Natural killer cell treated with Interleukin-12 subunit alpha and Interleukin-12 subunit beta and Interleukin-15 and Interleukin-18, amount 100 ng/mL, for 72 hours (primary cell): Measurements from ENCODE around the gene HLA-E. TPM values are rescaled to one million over a fixed set of nuclear protein-coding genes. Genes with fewer than 3 reads are reported as not detected.
"Not testable (repeated sequence)": the region's sequence is repeated elsewhere in the genome, so short reads cannot be mapped to it uniquely, and the experiment has no call there.

ENCODE experiments used
- ATAC-seq, 2 donors: fragments of 150-1000 bp; cut with Tn5 transposase in 1 of 2; sonication (Bioruptor Pico), chemical (Tn5 transposase) in 1 of 2; 2 replicates each; pipeline ENCODE4 v1.10.0; 2021
- DNase-seq: peaks from one replicate; pipeline ENCODE4 v3.0.0; 2022; ENCODE audit warnings: low spot score
- H3K27ac Mint-ChIP-seq, 2 donors: 1 replicate in 1 of 2; 2 replicates in 1 of 2; pipeline ENCODE4 v1.8.0; 2022; ENCODE audit warnings: mixed read lengths in 2 of 2, mild to moderate bottlenecking in 1 of 2, moderate library complexity in 1 of 2
- H3K27me3 Mint-ChIP-seq, 2 donors: 1 replicate in 1 of 2; 2 replicates in 1 of 2; pipeline ENCODE4 v1.8.0; 2022; ENCODE audit warnings: mixed read lengths in 2 of 2
- H3K36me3 Mint-ChIP-seq: one replicate; pipeline ENCODE4 v1.8.0; 2022; ENCODE audit warnings: mixed read lengths
- H3K4me1 Mint-ChIP-seq, 2 donors: 1 replicate in 1 of 2; 2 replicates in 1 of 2; pipeline ENCODE4 v1.8.0; 2022; ENCODE audit warnings: low read depth in 2 of 2, mixed read lengths in 2 of 2, mild to moderate bottlenecking in 1 of 2
- H3K4me3 Mint-ChIP-seq: one replicate; pipeline ENCODE4 v1.8.0; 2022; ENCODE audit warnings: mixed read lengths
- H3K9me3 Mint-ChIP-seq: 2 replicates; pipeline ENCODE4 v1.8.0; 2022; ENCODE audit warnings: mixed read lengths
- total RNA-seq, 2 donors: library from RNA; stranded (reverse); gene quantifications; one replicate each; pipeline ENCODE4 v1.2.3, GENCODE V29; 2022

HLA-E gene
- total RNA-seq, 2 donors from 2014 or later: 355 to 567 TPM

DNA sequence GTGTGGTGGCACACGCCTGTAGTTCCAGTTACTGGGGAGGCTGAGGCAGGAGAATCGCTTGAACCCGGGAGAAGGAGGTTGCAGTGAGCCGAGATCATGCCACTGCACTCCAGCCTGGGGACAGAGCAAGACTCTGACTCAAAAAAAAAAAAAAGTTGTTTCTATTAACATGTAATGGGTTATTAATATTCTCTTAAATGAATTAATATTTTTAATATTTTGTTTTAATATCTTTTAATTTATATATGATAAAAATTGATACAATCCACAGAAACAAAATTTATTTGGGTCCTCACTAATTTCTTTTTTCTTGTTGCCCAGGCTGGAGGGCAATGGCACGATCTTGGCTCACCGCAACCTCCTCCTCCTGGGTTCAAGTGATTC is 620 bp upstream of the HLA-E start:
- not testable (repeated sequence) for H3K27me3 Mint-ChIP-seq, ATAC-seq, H3K9me3 Mint-ChIP-seq, DNase-seq
- Mint-ChIP-seq H3K36me3 (peaks cover 29% of the 10 kb centered on the region), H3K4me3 (peak overlapping the region; percentile 98), H3K27ac (peak overlapping the region; percentile 95 to 98), H3K4me1 (peaks cover 37 to 47% of the 10 kb centered on the region in 2 donors)

DNA sequence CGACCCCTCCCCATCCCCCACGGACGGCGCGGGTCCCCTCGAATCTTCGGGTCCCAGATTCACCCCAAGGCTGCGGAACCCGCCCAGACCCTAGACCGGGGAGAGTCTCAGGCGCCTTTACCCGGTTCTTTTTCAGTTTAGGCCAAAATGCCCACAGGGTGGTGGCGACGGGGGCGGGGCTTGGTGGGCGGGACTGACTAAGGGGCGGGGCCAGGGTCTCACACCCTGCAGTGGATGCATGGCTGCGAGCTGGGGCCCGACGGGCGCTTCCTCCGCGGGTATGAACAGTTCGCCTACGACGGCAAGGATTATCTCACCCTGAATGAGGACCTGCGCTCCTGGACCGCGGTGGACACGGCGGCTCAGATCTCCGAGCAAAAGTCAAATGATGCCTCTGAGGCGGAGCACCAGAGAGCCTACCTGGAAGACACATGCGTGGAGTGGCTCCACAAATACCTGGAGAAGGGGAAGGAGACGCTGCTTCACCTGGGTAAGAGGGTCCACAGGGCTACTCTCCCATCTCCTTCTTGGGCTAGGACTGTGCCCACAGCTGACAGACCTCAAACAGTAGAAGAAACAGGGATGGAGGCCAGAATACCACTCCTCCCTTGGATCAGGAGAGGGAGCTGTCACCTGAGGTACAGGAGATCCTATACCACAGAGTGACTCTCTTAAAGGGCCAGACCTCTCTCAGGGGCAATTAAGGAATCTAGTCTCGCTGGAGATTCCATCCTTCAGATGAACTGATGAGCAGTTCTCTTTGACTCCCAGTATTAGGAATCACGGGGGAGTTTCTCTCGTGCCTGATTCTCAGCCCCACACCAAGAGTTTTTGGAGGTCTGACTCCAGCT is 942 bp downstream of the HLA-E start:
- H3K4me1 Mint-ChIP-seq: peaks cover 48 to 60% of the 10 kb centered on the region in 2 donors
- DNase-seq (peak; percentile 84), ATAC-seq (peak; percentile 78 to 80)
- no peaks in the 10 kb centered on the region for H3K27me3 Mint-ChIP-seq
- peak overlapping the region; percentile 98 for H3K4me3 Mint-ChIP-seq
- peaks cover 38% of the 10 kb centered on the region for H3K36me3 Mint-ChIP-seq
- peak overlapping the region; percentile 95 to 98 for H3K27ac Mint-ChIP-seq
- H3K9me3 Mint-ChIP-seq: no peaks in the 10 kb centered on the region

DNA sequence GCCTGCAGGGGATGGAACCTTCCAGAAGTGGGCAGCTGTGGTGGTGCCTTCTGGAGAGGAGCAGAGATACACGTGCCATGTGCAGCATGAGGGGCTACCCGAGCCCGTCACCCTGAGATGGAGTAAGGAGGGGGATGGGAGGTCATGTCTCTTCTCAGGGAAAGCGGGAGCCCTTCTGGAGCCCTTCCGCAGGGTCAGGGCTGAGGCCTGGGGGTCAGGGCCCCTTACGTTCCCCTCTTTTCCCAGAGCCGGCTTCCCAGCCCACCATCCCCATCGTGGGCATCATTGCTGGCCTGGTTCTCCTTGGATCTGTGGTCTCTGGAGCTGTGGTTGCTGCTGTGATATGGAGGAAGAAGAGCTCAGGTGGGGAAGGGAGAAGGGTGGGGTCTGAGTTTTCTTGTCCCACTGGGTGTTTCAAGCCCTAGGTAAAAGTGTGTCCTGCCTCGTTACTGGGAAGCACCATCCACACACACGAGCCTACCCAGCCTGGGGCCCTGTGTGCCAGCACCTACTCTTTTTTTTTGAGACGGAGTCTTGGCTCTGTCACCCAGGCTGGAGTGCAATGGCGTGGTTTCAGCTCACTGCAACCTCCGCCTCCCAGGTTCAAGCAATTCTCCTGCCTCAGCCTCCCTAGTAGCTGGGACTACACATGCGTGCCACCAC is 2.1 kb downstream of the HLA-E start:
- peaks cover 57 to 70% of the 10 kb centered on the region in 2 donors for H3K4me1 Mint-ChIP-seq
- peak overlapping the region; percentile 98 for H3K4me3 Mint-ChIP-seq
- ATAC-seq, H3K27me3 Mint-ChIP-seq, H3K9me3 Mint-ChIP-seq, DNase-seq: not testable (repeated sequence)
- peaks cover 38% of the 10 kb centered on the region for H3K36me3 Mint-ChIP-seq
- peak overlapping the region; percentile 95 to 98 for H3K27ac Mint-ChIP-seq

DNA sequence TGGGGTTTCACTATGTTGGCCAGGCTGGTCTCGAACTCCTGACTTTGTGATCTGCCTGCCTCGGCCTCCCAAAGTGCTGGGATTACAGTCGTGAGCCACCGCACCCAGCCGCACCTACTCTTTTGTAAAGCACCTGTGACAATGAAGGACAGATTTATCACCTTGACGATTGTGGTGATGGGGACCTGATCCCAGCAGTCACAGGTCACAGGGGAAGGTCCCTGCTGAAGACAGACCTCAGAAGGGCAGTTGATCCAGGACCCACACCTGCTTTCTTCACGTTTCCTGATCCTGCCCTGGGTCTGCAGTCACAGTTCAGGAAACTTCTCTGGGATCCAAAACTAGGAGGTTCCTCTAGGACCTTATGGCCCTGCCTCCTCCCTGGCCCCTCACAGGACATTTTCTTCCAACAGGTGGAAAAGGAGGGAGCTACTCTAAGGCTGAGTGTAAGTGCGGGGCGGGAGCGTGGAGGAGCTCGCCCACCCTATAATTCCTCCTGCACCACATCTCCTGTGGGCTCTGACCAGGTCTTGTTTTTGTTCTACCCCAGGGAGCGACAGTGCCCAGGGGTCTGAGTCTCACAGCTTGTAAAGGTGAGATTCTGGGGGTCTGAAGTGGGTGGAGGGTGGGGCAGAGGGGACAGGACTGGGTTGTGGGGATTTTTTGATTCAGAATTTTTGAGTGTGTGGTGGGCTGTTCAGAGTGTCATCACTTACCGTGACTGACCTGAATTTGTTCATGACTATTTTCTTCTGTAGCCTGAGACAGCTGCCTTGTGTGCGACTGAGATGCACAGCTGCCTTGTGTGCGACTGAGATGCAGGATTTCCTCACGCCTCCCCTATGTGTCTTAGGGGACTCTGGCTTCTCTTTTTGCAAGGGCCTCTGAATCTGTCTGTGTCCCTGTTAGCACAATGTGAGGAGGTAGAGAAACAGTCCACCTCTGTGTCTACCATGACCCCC is 3.0 kb downstream of the HLA-E start:
- no peak for DNase-seq
- Mint-ChIP-seq H3K27ac (peak overlapping the region; percentile 95 to 98), H3K9me3 (no peaks in the 10 kb centered on the region), H3K4me3 (peak overlapping the region; percentile 98), H3K36me3 (peaks cover 38% of the 10 kb centered on the region), H3K4me1 (peaks cover 64 to 78% of the 10 kb centered on the region in 2 donors), H3K27me3 (no peaks in the 10 kb centered on the region)
- no peak for ATAC-seq

DNA sequence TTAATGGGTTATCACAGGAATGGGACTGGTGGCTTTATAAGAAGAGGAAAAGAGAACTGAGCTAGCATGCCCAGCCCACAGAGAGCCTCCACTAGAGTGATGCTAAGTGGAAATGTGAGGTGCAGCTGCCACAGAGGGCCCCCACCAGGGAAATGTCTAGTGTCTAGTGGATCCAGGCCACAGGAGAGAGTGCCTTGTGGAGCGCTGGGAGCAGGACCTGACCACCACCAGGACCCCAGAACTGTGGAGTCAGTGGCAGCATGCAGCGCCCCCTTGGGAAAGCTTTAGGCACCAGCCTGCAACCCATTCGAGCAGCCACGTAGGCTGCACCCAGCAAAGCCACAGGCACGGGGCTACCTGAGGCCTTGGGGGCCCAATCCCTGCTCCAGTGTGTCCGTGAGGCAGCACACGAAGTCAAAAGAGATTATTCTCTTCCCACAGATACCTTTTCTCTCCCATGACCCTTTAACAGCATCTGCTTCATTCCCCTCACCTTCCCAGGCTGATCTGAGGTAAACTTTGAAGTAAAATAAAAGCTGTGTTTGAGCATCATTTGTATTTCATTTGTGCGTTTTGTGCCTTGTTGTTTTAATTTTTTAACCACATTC is 4.4 kb downstream of the HLA-E start:
- H3K4me3 Mint-ChIP-seq: peak overlapping the region; percentile 98
- peaks cover 38% of the 10 kb centered on the region for H3K36me3 Mint-ChIP-seq
- peak overlapping the region; percentile 95 to 98 for H3K27ac Mint-ChIP-seq
- DNase-seq (no peak), ATAC-seq (no peak)
- H3K4me1 Mint-ChIP-seq: peaks cover 64 to 70% of the 10 kb centered on the region in 2 donors
- H3K27me3 Mint-ChIP-seq: no peaks in the 10 kb centered on the region
- no peaks in the 10 kb centered on the region for H3K9me3 Mint-ChIP-seq

DNA sequence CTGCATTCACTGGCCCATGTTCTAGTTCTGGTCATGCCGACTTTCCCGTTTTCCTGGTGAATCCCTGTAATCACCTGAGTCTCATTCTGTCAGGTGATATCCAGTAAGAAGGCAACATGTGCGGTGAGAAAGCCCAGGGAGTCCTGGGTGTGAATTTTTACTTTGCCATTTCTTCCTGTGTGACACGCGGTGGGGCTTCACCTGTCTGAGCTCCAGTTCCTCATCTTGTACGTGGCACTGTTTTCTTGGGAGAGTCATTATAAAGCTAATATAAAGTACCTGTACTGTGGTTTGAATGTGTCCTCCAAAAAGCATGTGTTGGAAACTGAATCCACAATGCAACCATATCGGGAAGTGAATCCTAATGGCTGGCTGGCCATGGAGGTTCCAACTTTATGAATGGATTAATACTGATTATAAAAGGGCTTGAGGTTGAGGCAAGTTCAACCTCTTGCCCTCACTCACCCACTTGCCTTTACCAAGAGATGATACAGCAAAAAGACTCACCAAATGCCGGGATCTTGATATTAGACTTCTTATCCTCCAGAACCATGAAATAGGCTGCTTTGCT is 5.1 kb downstream of the HLA-E start:
- Mint-ChIP-seq H3K27ac (peak overlapping the region; percentile 95 to 98), H3K27me3 (no peaks in the 10 kb centered on the region), H3K9me3 (no peaks in the 10 kb centered on the region), H3K4me3 (peak overlapping the region; percentile 98), H3K4me1 (peaks cover 59 to 65% of the 10 kb centered on the region in 2 donors), H3K36me3 (peaks cover 38% of the 10 kb centered on the region)
- ATAC-seq: no peak
- no peak for DNase-seq

DNA sequence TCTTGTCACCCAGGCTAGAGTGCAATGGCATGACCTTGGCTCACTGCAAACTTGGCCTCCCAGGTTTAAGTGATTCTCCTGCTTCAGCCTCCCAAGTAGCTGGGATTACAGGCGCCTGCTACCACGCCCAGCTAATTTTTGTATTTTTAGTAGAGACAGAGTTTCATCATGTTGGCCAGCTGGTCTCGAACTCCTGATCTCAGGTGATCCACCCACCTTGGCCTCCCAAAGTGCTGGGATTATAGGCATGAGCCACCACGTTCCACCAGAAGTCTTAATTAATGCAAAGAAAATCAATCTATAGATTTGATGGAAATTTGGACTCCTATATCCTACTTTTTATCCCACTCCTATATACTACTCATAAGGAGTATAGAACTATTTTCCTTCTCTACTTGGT is 5.8 kb downstream of the HLA-E start:
- not testable (repeated sequence) for H3K9me3 Mint-ChIP-seq, ATAC-seq, H3K27me3 Mint-ChIP-seq, DNase-seq
- H3K4me3 Mint-ChIP-seq: peak overlapping the region; percentile 19
- peaks cover 59 to 64% of the 10 kb centered on the region in 2 donors for H3K4me1 Mint-ChIP-seq
- H3K27ac Mint-ChIP-seq: peak overlapping the region; percentile 7 to 47
- H3K36me3 Mint-ChIP-seq: peaks cover 36% of the 10 kb centered on the region

DNA sequence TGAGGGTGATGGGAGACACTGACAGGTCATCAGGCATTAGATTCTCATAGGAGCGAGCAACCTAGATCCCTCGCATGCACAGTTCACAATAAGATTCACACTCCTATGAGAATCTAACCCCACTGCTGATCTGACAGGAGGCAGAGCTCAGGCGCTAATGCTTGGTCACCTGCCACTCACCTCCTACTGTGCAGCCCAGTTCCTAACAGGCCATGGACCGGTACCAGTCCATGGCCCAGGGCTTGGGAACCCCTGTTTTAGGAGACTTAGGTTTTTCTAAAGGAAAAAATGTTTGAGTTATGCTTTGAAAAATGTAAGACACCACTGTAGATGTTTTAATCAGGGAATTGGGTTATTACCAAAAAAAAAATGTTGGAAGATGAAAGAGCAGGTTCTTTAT is 6.7 kb downstream of the HLA-E start:
- Mint-ChIP-seq H3K27ac (peak overlapping the region; percentile 38 to 47), H3K9me3 (no peaks in the 10 kb centered on the region), H3K4me1 (peaks cover 59 to 65% of the 10 kb centered on the region in 2 donors), H3K27me3 (no peaks in the 10 kb centered on the region), H3K36me3 (peaks cover 27% of the 10 kb centered on the region), H3K4me3 (no peak overlapping the region)
- DNase-seq: no peak
- ATAC-seq: no peak

DNA sequence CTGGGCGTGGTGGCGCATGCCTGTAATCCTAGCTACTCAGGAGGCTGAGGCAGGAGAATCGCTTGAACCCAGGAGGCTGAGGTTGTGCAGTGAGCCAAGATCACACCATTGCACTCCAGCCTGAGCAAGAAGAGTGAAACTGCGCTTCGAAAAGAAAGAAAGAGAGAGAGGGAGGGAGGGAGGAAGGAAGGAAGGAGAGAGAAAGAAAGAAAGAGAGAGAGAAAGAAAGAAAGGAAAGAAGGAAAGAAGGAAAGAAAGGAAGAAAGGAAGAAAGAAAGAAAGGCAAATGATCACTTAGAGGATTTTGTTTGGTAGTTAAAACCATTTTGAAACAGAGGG is 7.9 kb downstream of the HLA-E start:
- H3K27me3 Mint-ChIP-seq, ATAC-seq, H3K9me3 Mint-ChIP-seq, H3K4me3 Mint-ChIP-seq, DNase-seq: not testable (repeated sequence)
- H3K4me1 Mint-ChIP-seq: peaks cover 54 to 55% of the 10 kb centered on the region in 2 donors
- H3K36me3 Mint-ChIP-seq: peaks cover 18% of the 10 kb centered on the region
- peak overlapping the region; percentile 38 to 47 for H3K27ac Mint-ChIP-seq

DNA sequence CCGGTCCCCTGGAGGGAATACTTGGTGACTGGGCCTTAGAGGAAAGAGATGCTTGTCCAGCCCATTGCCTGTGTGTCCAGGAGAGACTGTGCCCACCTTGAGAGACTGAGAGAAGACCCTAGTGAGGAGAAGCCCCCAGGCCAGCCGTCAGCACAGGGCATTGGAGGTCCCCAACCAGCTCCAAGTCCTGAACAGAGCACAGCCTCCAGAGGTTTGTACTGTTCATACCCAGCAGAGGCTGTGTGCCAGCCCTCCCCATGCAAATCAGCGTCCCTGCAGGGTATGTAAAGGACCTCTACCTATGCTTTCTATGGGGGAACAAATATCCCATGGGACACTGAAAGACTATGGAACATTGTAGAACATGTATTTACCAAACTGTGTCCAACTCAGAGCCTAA is 8.4 kb downstream of the HLA-E start:
- H3K27me3 Mint-ChIP-seq: no peaks in the 10 kb centered on the region
- no peak overlapping the region for H3K4me3 Mint-ChIP-seq
- H3K27ac Mint-ChIP-seq: peak overlapping the region in 1 of 2 donors; percentile 47
- H3K36me3 Mint-ChIP-seq: peaks cover 14% of the 10 kb centered on the region
- no peaks in the 10 kb centered on the region for H3K9me3 Mint-ChIP-seq
- DNase-seq: no peak
- peak in 1 of 2 donors; percentile 61 for ATAC-seq
- H3K4me1 Mint-ChIP-seq: peaks cover 50% of the 10 kb centered on the region in 2 donors

DNA sequence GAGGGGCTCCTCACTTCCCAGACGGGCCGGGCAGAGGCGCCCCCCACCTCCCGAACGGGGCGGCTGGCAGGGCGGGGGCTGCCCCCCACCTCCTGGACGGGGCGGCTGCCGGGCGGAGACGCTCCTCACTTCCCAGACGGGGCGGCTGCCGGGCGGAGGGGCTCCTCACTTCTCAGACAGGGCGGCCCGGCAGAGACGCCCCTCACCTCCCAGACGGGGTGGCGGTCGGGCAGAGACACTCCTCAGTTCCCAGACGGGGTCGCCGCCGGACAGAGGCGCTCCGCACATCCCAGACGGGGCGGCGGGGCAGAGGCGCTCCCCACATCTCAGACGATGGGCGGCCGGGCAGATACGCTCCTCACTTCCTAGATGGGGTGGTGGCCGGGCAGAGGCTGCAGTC is 9.4 kb downstream of the HLA-E start:
- H3K9me3 Mint-ChIP-seq, H3K36me3 Mint-ChIP-seq, H3K27ac Mint-ChIP-seq, DNase-seq, H3K4me3 Mint-ChIP-seq, H3K27me3 Mint-ChIP-seq, ATAC-seq: not testable (repeated sequence)
- peaks cover 42 to 47% of the 10 kb centered on the region in 2 donors for H3K4me1 Mint-ChIP-seq

DNA sequence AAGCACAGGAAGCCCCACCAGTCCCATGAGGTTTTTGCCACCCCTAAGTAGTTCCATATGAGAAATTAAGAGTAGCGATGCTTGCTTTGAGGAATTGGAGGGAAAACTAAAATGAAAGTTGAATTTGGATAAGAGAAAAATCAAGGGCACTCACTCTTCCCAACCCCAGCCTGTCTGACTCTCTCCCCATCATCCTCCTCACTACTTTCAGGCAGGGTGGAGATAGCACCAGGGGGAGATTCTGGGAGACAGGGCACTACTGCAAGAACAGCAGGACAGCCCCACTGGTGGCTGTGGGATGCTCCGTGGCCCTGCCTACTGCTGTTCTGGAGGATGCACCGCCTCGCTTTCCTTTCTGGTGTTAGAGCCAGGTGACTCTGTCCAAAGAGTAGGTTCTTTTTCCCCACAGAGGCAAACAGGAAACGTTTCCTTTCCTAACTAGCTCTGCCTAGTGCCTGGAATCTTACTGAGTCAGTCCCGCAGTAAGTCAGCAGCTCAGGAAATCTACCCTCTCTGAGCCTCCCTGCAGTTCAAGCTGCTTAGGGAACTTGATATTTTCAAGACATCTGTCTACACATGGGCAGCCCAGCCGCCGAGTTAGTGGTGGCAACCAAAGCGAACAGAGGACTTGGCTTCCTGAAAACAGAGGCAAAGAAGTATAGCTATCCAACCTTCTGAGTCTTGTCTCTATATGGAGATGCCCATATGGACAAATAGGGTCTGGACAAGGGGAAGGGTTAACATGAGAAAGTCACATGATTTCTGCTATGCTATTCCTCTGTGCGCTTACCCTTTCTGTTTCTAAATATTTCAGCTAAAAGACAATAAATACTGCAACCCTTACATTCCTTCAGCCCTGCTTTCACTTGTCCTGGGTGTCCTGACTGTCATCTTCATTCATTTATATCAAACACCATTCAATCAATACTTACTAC is 11.4 kb downstream of the HLA-E start:
- DNase-seq: no peak
- peak in 1 of 2 donors; percentile 24 for ATAC-seq
- Mint-ChIP-seq H3K27ac (peak overlapping the region in 1 of 2 donors; percentile 6), H3K4me1 (peaks cover 25 to 32% of the 10 kb centered on the region in 2 donors), H3K9me3 (no peaks in the 10 kb centered on the region), H3K4me3 (peak overlapping the region; percentile 5), H3K27me3 (no peaks in the 10 kb centered on the region), H3K36me3 (no peaks in the 10 kb centered on the region)
